Activated T-cell treated with anti-CD3 and anti-CD28 coated beads for 48 hours (primary cell): Measurements from ENCODE around the gene COL4A4.

Experiments
- DNase-seq: peaks from one replicate; pipeline ENCODE4 v3.0.0-alpha.2; 2020; ENCODE audit warnings: low read depth

COL4A4 gene

GRCh38 chr2:227029426-227030105 lies 134.4 kb downstream of the COL4A4 start:
- DNase-seq: no peak

GRCh38 chr2:227025510-227025909 lies 138.5 kb downstream of the COL4A4 start:
- DNase-seq: no peak

- DNase-seq: no peak
Measured at GRCh38 chr2:227022608-227023007, 141.4 kb downstream of the COL4A4 start.

- no peak for DNase-seq
Measured at GRCh38 chr2:227020416-227020815, 143.6 kb downstream of the COL4A4 start.

- DNase-seq: no peak
Measured at GRCh38 chr2:227016894-227017293, 147.1 kb downstream of the COL4A4 start.

- no peak for DNase-seq
Measured at GRCh38 chr2:227013881-227014280, 150.1 kb downstream of the COL4A4 start.

- DNase-seq: no peak
Measured at GRCh38 chr2:227013330-227013729, 150.7 kb downstream of the COL4A4 start.

- no peak for DNase-seq
Measured at GRCh38 chr2:227010433-227010832, 153.6 kb downstream of the COL4A4 start.

GRCh38 chr2:227007940-227008339 lies 156.1 kb downstream of the COL4A4 start:
- no peak for DNase-seq

- DNase-seq: no peak
Measured at GRCh38 chr2:227007148-227007547, 156.9 kb downstream of the COL4A4 start.

GRCh38 chr2:227006189-227006897 lies 157.7 kb downstream of the COL4A4 start:
- no peak for DNase-seq

GRCh38 chr2:227004482-227004881 lies 159.5 kb downstream of the COL4A4 start:
- DNase-seq: no peak

- DNase-seq: no peak
Measured at GRCh38 chr2:227000123-227000522, 163.9 kb downstream of the COL4A4 start.

GRCh38 chr2:226999661-227000060 lies 164.3 kb downstream of the COL4A4 start:
- DNase-seq: no peak

- peak; percentile 56 for DNase-seq
Measured at GRCh38 chr2:226995625-226996041, 168.4 kb downstream of the COL4A4 start.

GRCh38 chr2:226994775-226995174 lies 169.2 kb downstream of the COL4A4 start:
- DNase-seq: no peak

GRCh38 chr2:226993171-226993570 lies 170.8 kb downstream of the COL4A4 start:
- no peak for DNase-seq

GRCh38 chr2:226991663-226992062 lies 172.3 kb downstream of the COL4A4 start:
- DNase-seq: no peak

GRCh38 chr2:226985583-226985946 lies 178.4 kb downstream of the COL4A4 start:
- DNase-seq: no peak

- peak; percentile 10 for DNase-seq
Measured at GRCh38 chr2:226984750-226985582, 179.0 kb downstream of the COL4A4 start.

- no peak for DNase-seq
Measured at GRCh38 chr2:226983895-226984749, 179.9 kb downstream of the COL4A4 start.

GRCh38 chr2:226981791-226982326 lies 182.1 kb downstream of the COL4A4 start:
- no peak for DNase-seq
